HepG2 (cell line): ENCODE results near the gene CFAP119. TPM values are rescaled to one million over a fixed set of nuclear protein-coding genes. Genes with fewer than 3 reads are reported as not detected.

ENCODE experiments used
- EP300 ChIP-seq, 3 experiments: sonication (generic) in 1 of 3; formaldehyde crosslinking in 1 of 3; IDR thresholded peaks; 2 replicates each; pipeline versions ENCODE4 v1.5.1 to v1.6.1; 2011 to 2020; ENCODE audit warnings: low read depth in 2 of 3, low read length in 2 of 3, borderline replicate concordance in 1 of 3, improper control_type of control experiment in 1 of 3, mild to moderate bottlenecking in 1 of 3, missing genetic modification reagents in 1 of 3, moderate library complexity in 1 of 3
- ETV5 ChIP-seq: IDR thresholded peaks from 2 replicates; pipeline ENCODE4 v1.6.1; 2018; ENCODE audit warnings: missing biosample characterization, missing genetic modification reagents, inconsistent platforms, borderline replicate concordance
- HDAC1 ChIP-seq: sonication (generic); formaldehyde crosslinking; IDR thresholded peaks from 2 replicates; pipeline ENCODE4 v1.5.1; 2020; ENCODE audit warnings: mild to moderate bottlenecking, missing genetic modification reagents
- MAX ChIP-seq: IDR thresholded peaks from 2 replicates; pipeline ENCODE4 v1.6.1; 2012; ENCODE audit warnings: inconsistent platforms
- MTA3 ChIP-seq: sonication (generic); formaldehyde crosslinking; IDR thresholded peaks from 2 replicates; pipeline ENCODE4 v1.4.0; 2020; ENCODE audit warnings: missing genetic modification reagents
- RCOR2 ChIP-seq: IDR thresholded peaks from 2 replicates; pipeline ENCODE4 v1.6.1; 2016; ENCODE audit warnings: missing biosample characterization, missing genetic modification reagents
- RXRA ChIP-seq: sonication (generic); formaldehyde crosslinking; IDR thresholded peaks from 2 replicates; pipeline ENCODE4 v1.5.1; 2020; ENCODE audit warnings: missing genetic modification reagents
- SAFB2 ChIP-seq: sonication (generic); formaldehyde crosslinking; IDR thresholded peaks from 2 replicates; pipeline ENCODE4 v1.5.1; 2020; ENCODE audit warnings: missing genetic modification reagents, low read depth, mild to moderate bottlenecking, borderline replicate concordance
- SALL1 ChIP-seq: sonication (generic); formaldehyde crosslinking; IDR thresholded peaks from 2 replicates; pipeline ENCODE4 v1.8.0; 2022; ENCODE audit warnings: mild to moderate bottlenecking, missing genetic modification reagents
- SPEN ChIP-seq: sonication (generic); formaldehyde crosslinking; IDR thresholded peaks from 2 replicates; pipeline ENCODE4 v1.5.1; 2020; ENCODE audit warnings: low read depth, mild to moderate bottlenecking, missing genetic modification reagents
- TARDBP ChIP-seq: sonication (generic); formaldehyde crosslinking; IDR thresholded peaks from 2 replicates; pipeline ENCODE4 v1.8.0; 2022; ENCODE audit warnings: mild to moderate bottlenecking, missing genetic modification reagents
- TCF7L2 ChIP-seq: IDR thresholded peaks from 2 replicates; pipeline ENCODE4 v1.6.1; 2011; ENCODE audit warnings: mild to moderate bottlenecking, low read depth, low read length, moderate library complexity
- THRA ChIP-seq: sonication (generic); formaldehyde crosslinking; IDR thresholded peaks from 2 replicates; pipeline ENCODE4 v1.4.0; 2020; ENCODE audit warnings: missing genetic modification reagents, borderline replicate concordance
- TIGD3 ChIP-seq: sonication (generic); formaldehyde crosslinking; IDR thresholded peaks from 2 replicates; pipeline ENCODE4 v1.5.1; 2020; ENCODE audit warnings: mild to moderate bottlenecking, missing genetic modification reagents, borderline replicate concordance
- UBTF ChIP-seq: sonication (generic); formaldehyde crosslinking; IDR thresholded peaks from 2 replicates; pipeline ENCODE4 v1.4.0; 2020; ENCODE audit warnings: mild to moderate bottlenecking, missing genetic modification reagents
- ZC3H13 ChIP-seq: sonication (generic); formaldehyde crosslinking; IDR thresholded peaks from 2 replicates; pipeline ENCODE4 v1.8.1; 2023; ENCODE audit warnings: mild to moderate bottlenecking, missing genetic modification reagents, moderate library complexity
- ZFP36L2 ChIP-seq: sonication (generic); formaldehyde crosslinking; IDR thresholded peaks from 2 replicates; pipeline ENCODE4 v1.4.0; 2020; ENCODE audit warnings: missing genetic modification reagents
- ZFY ChIP-seq: sonication (generic); formaldehyde crosslinking; IDR thresholded peaks from 2 replicates; pipeline ENCODE4 v1.4.0; 2020; ENCODE audit warnings: missing genetic modification reagents
- ZNF33A ChIP-seq: sonication (generic); formaldehyde crosslinking; IDR thresholded peaks from 2 replicates; pipeline ENCODE4 v1.5.1; 2020; ENCODE audit warnings: missing genetic modification reagents, mild to moderate bottlenecking, moderate library complexity, borderline replicate concordance
- ZNF414 ChIP-seq: sonication (generic); formaldehyde crosslinking; IDR thresholded peaks from 2 replicates; pipeline ENCODE4 v1.5.0; 2020; ENCODE audit warnings: missing genetic modification reagents
- ZNF543 ChIP-seq: sonication (generic); formaldehyde crosslinking; IDR thresholded peaks from 2 replicates; pipeline ENCODE4 v1.4.0; 2020; ENCODE audit warnings: mild to moderate bottlenecking, missing genetic modification reagents
- ZNF768 ChIP-seq: sonication (generic); formaldehyde crosslinking; IDR thresholded peaks from 2 replicates; pipeline ENCODE4 v1.4.0; 2020; ENCODE audit warnings: missing genetic modification reagents
- ZNF850 ChIP-seq: sonication (generic); formaldehyde crosslinking; conservative IDR thresholded peaks from 2 replicates; pipeline ENCODE4 v1.9.0; 2021; ENCODE audit warnings: mild to moderate bottlenecking, missing genetic modification reagents
- polyA plus RNA-seq, 8 experiments: library from polyadenylated mRNA; depleted of rRNA in 3 of 8; stranded (reverse) in 7 of 8; unstranded in 1 of 8; fragments of >200 nt; fragmentation: Illumina TruSeq in 4 of 8; extraction: Trizol in 4 of 8; gene quantifications; 2 replicates each; pipeline versions ENCODE4 v1.2.1 to v1.2.3, GENCODE V29; 2011 to 2016; ENCODE audit warnings: low read depth in 4 of 8, missing spikeins in 1 of 8, mixed read lengths in 1 of 8; ENCODE audit not compliant: insufficient read depth in 1 of 8
- total RNA-seq, 5 experiments: library from RNA; depleted of rRNA; stranded (reverse); fragments of >200 nt; fragmentation: Illumina TruSeq; extraction: Trizol; gene quantifications; 2 replicates each; pipeline ENCODE4 v1.2.3, GENCODE V29; 2016; ENCODE audit warnings: low read depth in 1 of 5

The CFAP119 gene
- total and polyA plus RNA-seq, 2 of the 13 experiments (the other 11 are each of a cell fraction or from before 2014, with no cell fraction given), result 6.4 TPM

GRCh38 chr16:30786115-30786935, 24.5 kb upstream of the CFAP119 start (continued):
- TF ChIP-seq ZC3H13 (peak; percentile 15; the same call in 1 of the 2 replicates), RXRA (CRISPR knock-in tag) (peak; percentile 68; the same call in 1 of the 2 replicates), TCF7L2 (no peak), TARDBP (peak; percentile 48; the same call in 1 of the 2 replicates), ZNF414 (CRISPR knock-in tag) (no peak; the same call in 1 of the 2 replicates), THRA (CRISPR knock-in tag) (peak; percentile 56; the same call in 1 of the 2 replicates), ZNF543 (0 out of 2 replicates have a peak, but pooled peaks have one; percentile 30), ZFY (CRISPR knock-in tag) (peak; percentile 72), ETV5 (CRISPR knock-in tag) (peak; percentile 42; the same call in 1 of the 2 replicates), ZNF850 (CRISPR knock-in tag) (0 out of 2 replicates have a peak, but pooled peaks have one; percentile 33), UBTF (CRISPR knock-in tag) (no peak), TIGD3 (CRISPR knock-in tag) (0 out of 2 replicates have a peak, but pooled peaks have one; percentile 11), ZNF768 (CRISPR knock-in tag) (peak; percentile 39; the same call in 1 of the 2 replicates), MTA3 (CRISPR knock-in tag) (0 out of 2 replicates have a peak, but pooled peaks have one; percentile 55), MAX (peak; percentile 79), SAFB2 (CRISPR knock-in tag) (0 out of 2 replicates have a peak, but pooled peaks have one; percentile 54), HDAC1 (CRISPR knock-in tag) (no peak), SALL1 (CRISPR knock-in tag) (0 out of 2 replicates have a peak, but pooled peaks have one; percentile 35), SPEN (CRISPR knock-in tag) (peak; percentile 77; the same call in 1 of the 2 replicates), ZFP36L2 (no peak), ZNF33A (CRISPR knock-in tag) (no peak), RCOR2 (CRISPR knock-in tag) (no peak), EP300 (IDR thresholded peaks at IDR 0.05; ENCODE audit: low read depth in 2 of 2, low read length in 2 of 2) (no peak), EP300 (CRISPR knock-in tag; IDR thresholded peaks at IDR 0.05; ENCODE audit: borderline replicate concordance) (no peak; the same call in 1 of the 2 replicates)
